ENCODE measurements around the gene HEPHL1. TPM values are rescaled to one million over a fixed set of nuclear protein-coding genes. Genes with fewer than 3 reads are reported as not detected.

The HEPHL1 gene
- total RNA-seq, 2 experiments from 2014 or later, result not detected

- Mint-ChIP-seq H3K36me3 (no peaks in the 10 kb centered on the region), H3K27me3 (no peaks in the 10 kb centered on the region), H3K4me3 (no peak within 1 kb of the TSS), H3K9me3 (peaks cover 5% of the 10 kb centered on the region), H3K27ac (peak within 1 kb of the TSS; percentile 90), H3K4me1 (ENCODE audit: low read depth) (peaks cover 28% of the 10 kb centered on the region)
- ChIA-PET CTCF (interaction anchor here (1.2 to 1.5 kb wide), 3 partner anchors 54 to 207 kb away, joined by 3 to 5 read pairs (median 4); no protein-coding TSS in a partner anchor), POLR2A (interaction anchor here (0.8 to 2.2 kb wide), 5 partner anchors 15 to 390 kb away, joined by 3 to 15 read pairs (median 3); partner anchors contain the start of genes C11orf54, MED17 and TAF1D)
- peak; percentile 82 for DNase-seq
- intact Hi-C loops (cut with micrococcal nuclease), result loop anchor here (1.0 to 5.0 kb wide), 7 partner anchors 18 to 1662 kb away; partner anchors contain the start of genes ANKRD49, C11orf54, CEP57 and MRE11
Observed at GRCh38 chr11:94128746-94129511, 107.8 kb downstream of the HEPHL1 start, which contains the start of gene PANX1. TSS of gene PANX1 (plus strand) at chr11:94128841. CDS start at chr11:94129313, 472 bp downstream.

- DNase-seq, result peak; percentile 57
- Mint-ChIP-seq H3K4me1 (ENCODE audit: low read depth) (peaks cover 34% of the 10 kb centered on the region), H3K27ac (no peak overlapping the region), H3K9me3 (peaks cover 5% of the 10 kb centered on the region), H3K4me3 (no peak overlapping the region), H3K27me3 (no peaks in the 10 kb centered on the region), H3K36me3 (no peaks in the 10 kb centered on the region)
- CTCF ChIA-PET, result interaction anchor here (0.5 to 1.2 kb wide), 2 partner anchors 54 to 254 kb away, joined by 3 to 4 read pairs; no protein-coding TSS in a partner anchor
- intact Hi-C loops (cut with micrococcal nuclease), result loop anchor here (1.0 to 10.0 kb wide), 8 partner anchors 17 to 1661 kb away; partner anchors contain the start of genes ANKRD49, CEP295, CEP57 and MRE11
- POLR2A ChIA-PET, result interaction anchor here (1.3 to 2.2 kb wide), 3 partner anchors 15 to 388 kb away, joined by 3 to 15 read pairs (median 7); partner anchors contain the start of genes C11orf54 and TAF1D
Observed at GRCh38 chr11:94129512-94130297, 108.6 kb downstream of the HEPHL1 start.

GRCh38 chr11:94130298-94131046 lies 109.3 kb downstream of the HEPHL1 start:
- H3K27me3 Mint-ChIP-seq, result no peaks in the 10 kb centered on the region
- intact Hi-C loops (cut with micrococcal nuclease), result loop anchor here (5.0 to 10.0 kb wide), 2 partner anchors 37 to 466 kb away; partner anchors contain the start of gene CEP295
- ChIA-PET CTCF (interaction anchor here (1.2 to 1.9 kb wide), 2 partner anchors 53 to 54 kb away, joined by 3 to 4 read pairs; no protein-coding TSS in a partner anchor), POLR2A (interaction anchor here (2.1 kb wide), 1 partner anchor 22 kb away, joined by 7 read pairs; no protein-coding TSS in a partner anchor)
- H3K4me1 Mint-ChIP-seq (ENCODE audit: low read depth), result peaks cover 42% of the 10 kb centered on the region
- DNase-seq, result no peak
- H3K36me3 Mint-ChIP-seq, result no peaks in the 10 kb centered on the region
- no peak overlapping the region for H3K4me3 Mint-ChIP-seq
- no peaks in the 10 kb centered on the region for H3K9me3 Mint-ChIP-seq
- no peak overlapping the region for H3K27ac Mint-ChIP-seq

GRCh38 chr11:94131047-94131717 lies 110.0 kb downstream of the HEPHL1 start:
- no peak for DNase-seq
- H3K27ac Mint-ChIP-seq, result no peak overlapping the region
- CTCF ChIA-PET, result interaction anchor here (1.9 kb wide), 1 partner anchor 53 kb away, joined by 4 read pairs; no protein-coding TSS in a partner anchor
- no peaks in the 10 kb centered on the region for H3K9me3 Mint-ChIP-seq
- no peak overlapping the region for H3K4me3 Mint-ChIP-seq
- POLR2A ChIA-PET, result no interaction called here
- no peaks in the 10 kb centered on the region for H3K27me3 Mint-ChIP-seq
- intact Hi-C loops (cut with micrococcal nuclease), result loop anchor here (5.0 to 10.0 kb wide), 2 partner anchors 36 to 466 kb away; partner anchors contain the start of gene CEP295
- peaks cover 49% of the 10 kb centered on the region for H3K4me1 Mint-ChIP-seq (ENCODE audit: low read depth)
- no peaks in the 10 kb centered on the region for H3K36me3 Mint-ChIP-seq

GRCh38 chr11:94131718-94132115 lies 110.6 kb downstream of the HEPHL1 start:
- no peak for DNase-seq
- intact Hi-C loops (cut with micrococcal nuclease), result loop anchor here (5.0 to 10.0 kb wide), 2 partner anchors 36 to 467 kb away; partner anchors contain the start of gene CEP295
- Mint-ChIP-seq H3K4me1 (ENCODE audit: low read depth) (peaks cover 52% of the 10 kb centered on the region), H3K36me3 (peaks cover under 1% of the 10 kb centered on the region), H3K4me3 (no peak overlapping the region), H3K27me3 (no peaks in the 10 kb centered on the region), H3K9me3 (peaks cover 1% of the 10 kb centered on the region), H3K27ac (no peak overlapping the region)
- ChIA-PET POLR2A (no interaction called here), CTCF (interaction anchor here (1.9 kb wide), 1 partner anchor 52 kb away, joined by 4 read pairs; no protein-coding TSS in a partner anchor)

GRCh38 chr11:94132152-94132558 lies 111.0 kb downstream of the HEPHL1 start:
- CTCF ChIA-PET, result interaction anchor here (1.9 kb wide), 1 partner anchor 52 kb away, joined by 4 read pairs; no protein-coding TSS in a partner anchor
- Mint-ChIP-seq H3K27me3 (no peaks in the 10 kb centered on the region), H3K4me1 (ENCODE audit: low read depth) (peaks cover 52% of the 10 kb centered on the region), H3K36me3 (peaks cover 3% of the 10 kb centered on the region), H3K27ac (no peak overlapping the region), H3K9me3 (peaks cover 3% of the 10 kb centered on the region), H3K4me3 (no peak overlapping the region)
- POLR2A ChIA-PET, result no interaction called here
- DNase-seq, result no peak
- intact Hi-C loops (cut with micrococcal nuclease), result loop anchor here (5.0 to 10.0 kb wide), 2 partner anchors 35 to 467 kb away; partner anchors contain the start of gene CEP295

GRCh38 chr11:94132823-94133408 lies 111.8 kb downstream of the HEPHL1 start:
- Mint-ChIP-seq H3K4me1 (ENCODE audit: low read depth) (peaks cover 46% of the 10 kb centered on the region), H3K27me3 (no peaks in the 10 kb centered on the region), H3K27ac (no peak overlapping the region), H3K36me3 (peaks cover 3% of the 10 kb centered on the region), H3K4me3 (no peak overlapping the region), H3K9me3 (peaks cover 3% of the 10 kb centered on the region)
- no peak for DNase-seq
- intact Hi-C loops (cut with micrococcal nuclease), result loop anchor here (5.0 to 10.0 kb wide), 2 partner anchors 34 to 468 kb away; partner anchors contain the start of gene CEP295
- ChIA-PET CTCF (no interaction called here), POLR2A (no interaction called here)

GRCh38 chr11:94133752-94134151 lies 112.6 kb downstream of the HEPHL1 start:
- H3K4me1 Mint-ChIP-seq (ENCODE audit: low read depth), result peaks cover 39% of the 10 kb centered on the region
- H3K9me3 Mint-ChIP-seq, result peaks cover 3% of the 10 kb centered on the region
- ChIA-PET POLR2A (no interaction called here), CTCF (no interaction called here)
- peaks cover 3% of the 10 kb centered on the region for H3K36me3 Mint-ChIP-seq
- H3K4me3 Mint-ChIP-seq, result no peak overlapping the region
- DNase-seq, result no peak
- H3K27me3 Mint-ChIP-seq, result no peaks in the 10 kb centered on the region
- H3K27ac Mint-ChIP-seq, result no peak overlapping the region
- intact Hi-C loops (cut with micrococcal nuclease), result loop anchor here (5.0 to 10.0 kb wide), 2 partner anchors 34 to 469 kb away; partner anchors contain the start of gene CEP295

- Mint-ChIP-seq H3K4me3 (no peak overlapping the region), H3K9me3 (peaks cover 3% of the 10 kb centered on the region), H3K4me1 (ENCODE audit: low read depth) (peaks cover 42% of the 10 kb centered on the region), H3K27me3 (no peaks in the 10 kb centered on the region), H3K36me3 (peaks cover 3% of the 10 kb centered on the region), H3K27ac (peak overlapping the region; percentile 47)
- ChIA-PET CTCF (no interaction called here), POLR2A (interaction anchor here (1.1 kb wide), 1 partner anchor 13 kb away, joined by 3 read pairs; no protein-coding TSS in a partner anchor)
- intact Hi-C loops (cut with micrococcal nuclease), result loop anchor here (1.0 to 10.0 kb wide), 5 partner anchors 12 to 470 kb away; partner anchors contain the start of gene CEP295
- DNase-seq, result peak; percentile 74
Observed at GRCh38 chr11:94134651-94135512, 113.7 kb downstream of the HEPHL1 start.

Measured in activated CD4-positive, alpha-beta memory T cell treated with anti-CD3 and anti-CD28 coated beads for 36 hours (primary cell).